Smooth muscle cell (in vitro differentiated cells): Measurements from ENCODE around the gene PRG3. TPM values are rescaled to one million over a fixed set of nuclear protein-coding genes. Genes with fewer than 3 reads are reported as not detected.
"Not testable (repeated sequence)": the region's sequence is repeated elsewhere in the genome, so short reads cannot be mapped to it uniquely, and the experiment has no call there.

ENCODE experiments used
- DNase-seq: peaks from one replicate; lab custom pipeline; 2025; ENCODE audit not compliant: unreplicated experiment; lab: John Stamatoyannopoulos, UW
- H2AFZ ChIP-seq: fragments of 200-600 bp; sonication (generic); 2 replicates; pipeline ENCODE4 v1.6.0; 2016; ENCODE audit warnings: antibody characterized with exemption, low read depth, mild to moderate bottlenecking
- H3F3A ChIP-seq: fragments of 200-600 bp; sonication (generic); 2 replicates; pipeline ENCODE4 v1.6.0; 2017; ENCODE audit warnings: antibody characterized with exemption, low read depth
- H3K27ac ChIP-seq: fragments of 200-600 bp; sonication (generic); 2 replicates; pipeline ENCODE4 v1.5.1; 2016; ENCODE audit warnings: low read depth, mild to moderate bottlenecking
- H3K27me3 ChIP-seq: fragments of 200-600 bp; sonication (generic); 2 replicates; pipeline ENCODE4 v1.6.1; 2016; ENCODE audit warnings: low read depth, mild to moderate bottlenecking
- H3K36me3 ChIP-seq: fragments of 200-600 bp; sonication (generic); 2 replicates; pipeline ENCODE4 v1.5.1; 2016; ENCODE audit warnings: low read depth
- H3K4me1 ChIP-seq: fragments of 200-600 bp; sonication (generic); 2 replicates; pipeline ENCODE4 v1.5.1; 2016; ENCODE audit warnings: low read depth
- H3K4me2 ChIP-seq: fragments of 200-600 bp; sonication (generic); 2 replicates; pipeline ENCODE4 v1.6.0; 2016; ENCODE audit warnings: mild to moderate bottlenecking
- H3K4me3 ChIP-seq: fragments of 200-600 bp; sonication (generic); 2 replicates; pipeline ENCODE4 v1.5.1; 2016; ENCODE audit warnings: mild to moderate bottlenecking
- H3K79me2 ChIP-seq: fragments of 200-600 bp; sonication (generic); 2 replicates; pipeline ENCODE4 v1.6.0; 2016; ENCODE audit warnings: low read depth, mild to moderate bottlenecking
- H3K9ac ChIP-seq: fragments of 200-600 bp; sonication (generic); 2 replicates; pipeline ENCODE4 v1.6.0; 2016; ENCODE audit warnings: low read depth
- H3K9me3 ChIP-seq: fragments of 200-600 bp; sonication (generic); replicated peaks from 2 replicates; pipeline ENCODE4 v1.5.1; 2016; ENCODE audit warnings: low read depth
- H4K20me1 ChIP-seq: fragments of 200-600 bp; sonication (generic); 2 replicates; pipeline ENCODE4 v1.6.0; 2016; ENCODE audit warnings: low read depth
- CTCF ChIP-seq: fragments of 200-600 bp; sonication (generic); IDR thresholded peaks from 2 replicates; pipeline ENCODE4 v1.5.1; 2017; ENCODE audit warnings: borderline replicate concordance, mild to moderate bottlenecking, antibody characterized with exemption; ENCODE audit not compliant: insufficient read depth, poor library complexity, severe bottlenecking
- WGBS: methylation state at CpG from one replicate; pipeline ENCODE4 v1.1.7; 2016; ENCODE audit warnings: low lambda C conversion rate; 5-methylcytosine and 5-hydroxymethylcytosine counted together
- polyA plus RNA-seq: library from polyadenylated mRNA; unstranded; fragments of >200 nt; fragmentation: Nextera tagmentation; extraction: Ambion mirVana; gene quantifications from 2 replicates; pipeline ENCODE4 v1.2.1, GENCODE V29; 2016
- total RNA-seq: library from RNA; depleted of rRNA; stranded (reverse); fragments of >200 nt; gene quantifications from 2 replicates; pipeline ENCODE4 v1.2.3, GENCODE V29; 2014

Gene PRG3
- total and polyA plus RNA-seq, 2 experiments from 2014 or later, result not detected

DNA sequence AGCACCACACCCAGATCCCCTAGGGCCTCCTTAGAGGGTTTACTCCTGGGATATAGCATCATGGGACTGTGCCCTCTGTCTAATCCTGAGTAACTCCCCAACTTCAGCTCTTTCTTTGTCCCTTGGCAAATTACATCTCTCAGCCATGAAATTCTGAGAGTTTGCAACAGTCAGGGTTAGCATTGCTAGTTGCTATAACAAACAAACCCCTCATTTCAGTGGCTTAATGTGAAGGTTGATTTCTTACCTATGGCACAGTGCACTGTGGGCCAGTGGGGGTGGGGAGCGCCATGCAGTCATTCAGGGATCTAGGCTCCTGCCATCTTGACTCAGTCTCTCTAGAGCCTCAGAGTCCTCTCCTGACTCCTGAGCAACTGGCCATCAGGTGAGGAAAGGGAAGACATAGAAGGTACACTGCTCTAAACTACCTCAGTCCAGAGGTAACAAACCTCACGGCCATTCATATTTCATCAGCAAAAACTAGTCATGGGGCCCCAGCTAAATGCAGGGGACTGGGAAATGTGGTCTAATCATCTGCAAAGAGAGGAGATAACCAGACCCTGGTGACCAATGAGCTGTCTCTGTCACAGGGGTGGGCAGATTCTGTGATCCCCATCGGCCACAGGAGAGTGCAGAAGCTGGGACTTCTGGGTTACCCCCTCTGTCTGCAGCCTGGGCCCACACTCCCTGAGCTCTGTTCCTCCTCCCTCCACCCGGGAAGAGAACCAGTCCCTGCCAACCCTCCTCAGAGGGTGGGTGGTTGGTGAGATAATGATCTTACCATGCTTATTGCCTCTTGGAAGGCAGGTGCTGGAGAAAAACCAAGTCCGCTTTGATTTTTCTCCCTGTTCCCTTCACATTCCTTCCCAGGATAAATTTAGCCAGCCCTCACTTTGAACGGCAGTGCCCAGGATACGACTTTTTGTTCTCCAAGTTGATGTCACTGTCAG, 17.5 kb downstream of the PRG3 start:
- Histone ChIP-seq H3K36me3 (no peaks in the 10 kb centered on the region), H3K27ac (no peak overlapping the region), H3K79me2 (no peaks in the 10 kb centered on the region), H4K20me1 (no peaks in the 10 kb centered on the region), H3K4me2 (no peak overlapping the region), H3K9me3 (no peaks in the 10 kb centered on the region), H3F3A (peaks cover 4% of the 10 kb centered on the region), H3K4me3 (no peak overlapping the region), H3K4me1 (peaks cover 23% of the 10 kb centered on the region), H3K27me3 (peaks cover 4% of the 10 kb centered on the region), H2AFZ (no peak overlapping the region), H3K9ac (no peak overlapping the region)
- no peak for TF ChIP-seq CTCF
- no peak for DNase-seq
- 87% methylated on average over 7 of the region's 7 CpGs for WGBS

DNA sequence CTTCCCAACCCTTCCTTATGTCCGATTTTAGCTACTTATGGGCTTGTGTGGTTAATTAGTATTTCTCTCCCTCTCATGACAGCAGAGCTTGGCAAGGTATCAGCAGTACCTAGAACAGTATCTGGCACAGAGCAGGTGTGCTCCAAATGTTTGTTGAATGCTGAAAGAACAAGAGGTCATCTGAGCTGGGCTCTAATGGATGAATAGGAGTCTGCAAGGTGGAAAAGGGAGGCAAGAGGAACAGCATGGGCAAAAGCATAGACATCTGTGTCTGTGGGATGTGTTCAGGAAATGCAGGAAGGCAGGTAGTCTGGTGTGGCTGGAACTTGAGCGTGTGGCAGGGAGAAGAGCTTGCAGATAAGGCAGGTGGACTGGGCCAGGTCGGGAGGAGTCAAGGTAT, 19.0 kb downstream of the PRG3 start:
- H3K9me3 ChIP-seq, result no peaks in the 10 kb centered on the region
- no peaks in the 10 kb centered on the region for H4K20me1 ChIP-seq
- H3K27me3 ChIP-seq, result peaks cover 4% of the 10 kb centered on the region
- H3K4me3 ChIP-seq, result no peak overlapping the region
- no peak overlapping the region for H3K9ac ChIP-seq
- 93% methylated on average over 3 of the region's 3 CpGs for WGBS
- H2AFZ ChIP-seq, result no peak overlapping the region
- no peak for DNase-seq
- TF ChIP-seq CTCF, result no peak
- no peaks in the 10 kb centered on the region for H3K79me2 ChIP-seq
- H3K4me2 ChIP-seq, result no peak overlapping the region
- no peak overlapping the region for H3K27ac ChIP-seq
- no peaks in the 10 kb centered on the region for H3K36me3 ChIP-seq
- H3F3A ChIP-seq, result peaks cover 17% of the 10 kb centered on the region
- peaks cover 31% of the 10 kb centered on the region for H3K4me1 ChIP-seq

GRCh38 chr11:57361420-57361819, 19.5 kb downstream of the PRG3 start:
- H3K27me3 ChIP-seq, H3K36me3 ChIP-seq, H3K27ac ChIP-seq, H3K9me3 ChIP-seq, H3K4me2 ChIP-seq, DNase-seq, H3K4me3 ChIP-seq, H2AFZ ChIP-seq, H3K9ac ChIP-seq, H4K20me1 ChIP-seq, H3K79me2 ChIP-seq: not testable (repeated sequence)
- peaks cover 17% of the 10 kb centered on the region for H3F3A ChIP-seq
- peaks cover 31% of the 10 kb centered on the region for H3K4me1 ChIP-seq

DNA sequence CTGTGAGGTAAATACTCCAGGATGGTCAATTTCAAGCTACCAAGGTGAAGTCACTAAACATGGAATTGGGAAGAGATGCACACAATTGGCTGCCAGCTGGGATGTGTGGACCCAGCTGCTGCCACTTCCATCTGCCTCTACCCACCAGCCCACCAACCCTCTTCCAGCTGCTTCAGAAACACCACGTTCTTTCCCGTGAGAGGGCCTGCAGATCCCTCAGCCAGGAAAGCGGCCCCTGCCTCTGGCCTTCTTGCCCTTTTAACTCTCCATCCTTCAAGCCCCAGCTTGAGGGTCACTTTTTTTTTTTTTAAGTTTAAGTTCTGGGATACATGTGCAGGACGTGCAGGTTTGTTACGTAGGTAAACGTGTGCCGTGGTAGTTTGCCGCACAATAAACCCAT, 20.0 kb downstream of the PRG3 start:
- no peak for DNase-seq
- WGBS, result 94% methylated on average over 8 of the region's 8 CpGs
- peaks cover 4% of the 10 kb centered on the region for H3K27me3 ChIP-seq

More for the DNA sequence above, 20.0 kb downstream of the PRG3 start:
- peaks cover 27% of the 10 kb centered on the region for H3K4me1 ChIP-seq
- no peaks in the 10 kb centered on the region for H3K79me2 ChIP-seq
- no peak for TF ChIP-seq CTCF
- H4K20me1 ChIP-seq, result no peaks in the 10 kb centered on the region
- H3K4me3 ChIP-seq, result no peak overlapping the region
- H2AFZ ChIP-seq, result no peak overlapping the region
- H3K27ac ChIP-seq, result no peak overlapping the region
- no peak overlapping the region for H3K4me2 ChIP-seq
- H3F3A ChIP-seq, result peaks cover 17% of the 10 kb centered on the region
- H3K36me3 ChIP-seq, result no peaks in the 10 kb centered on the region
- no peaks in the 10 kb centered on the region for H3K9me3 ChIP-seq
- no peak overlapping the region for H3K9ac ChIP-seq
